HEK293 (cell line): ENCODE measurements around the gene ELMO1.

Source experiments
- CTCF ChIA-PET: fragments of 350-600 bp; formaldehyde crosslinking; extraction: SDS; loops from one replicate; lab custom pipeline; 2021; ENCODE audit warnings: antibody characterized with exemption; lab: Yijun Ruan, JAX
- POLR2A ChIA-PET: fragments of 300-600 bp; formaldehyde crosslinking; extraction: SDS; loops from one replicate; lab custom pipeline; 2020; ENCODE audit warnings: antibody characterized with exemption, inconsistent platforms; lab: Yijun Ruan, JAX
- H3K27ac ChIP-seq: fragments of 200-500 bp; sonication (Bioruptor generic); 2 replicates; pipeline ENCODE4 v1.5.1; 2014; ENCODE audit warnings: low read depth, low read length, control low read depth, inconsistent platforms; ENCODE audit errors: extremely low read depth
- H3K36me3 ChIP-seq, 2 experiments: fragments of 200-500 bp in 1 of 2; sonication (Bioruptor generic) in 1 of 2; 1 replicate in 1 of 2; 2 replicates in 1 of 2; pipeline ENCODE4 v1.5.1; 2014 to 2017; ENCODE audit warnings: inconsistent platforms in 2 of 2, low read length in 2 of 2; ENCODE audit not compliant: control insufficient read depth in 2 of 2, insufficient read depth in 1 of 2
- H3K4me1 ChIP-seq: fragments of 200-500 bp; sonication (Bioruptor generic); 2 replicates; pipeline ENCODE4 v1.5.1; 2014; ENCODE audit warnings: mild to moderate bottlenecking, low read length, inconsistent platforms; ENCODE audit not compliant: control insufficient read depth, insufficient read depth
- H3K4me3 ChIP-seq: 2 replicates; pipeline ENCODE4 v1.5.1; 2011; ENCODE audit warnings: low read depth, mild to moderate bottlenecking, control low read depth, low read length, moderate library complexity
- H3K9me3 ChIP-seq: fragments of 200-500 bp; sonication (Bioruptor generic); 2 replicates; pipeline ENCODE4 v1.5.1; 2014; ENCODE audit warnings: low read depth, low read length, inconsistent platforms; ENCODE audit not compliant: control insufficient read depth, insufficient read depth
- FEZF1 ChIP-seq: fragments of 450-650 bp; formaldehyde crosslinking; IDR thresholded peaks from 2 replicates; pipeline ENCODE4 v1.5.1; 2016; ENCODE audit warnings: missing biosample characterization, missing genetic modification characterization
- KLF7 ChIP-seq: fragments of 450-650 bp; formaldehyde crosslinking; IDR thresholded peaks from 2 replicates; pipeline ENCODE4 v1.5.1; 2016; ENCODE audit warnings: missing biosample characterization, missing genetic modification characterization, borderline replicate concordance
- PATZ1 ChIP-seq: fragments of 450-650 bp; formaldehyde crosslinking; IDR thresholded peaks from 2 replicates; pipeline ENCODE4 v1.5.1; 2016; ENCODE audit warnings: missing biosample characterization, missing genetic modification characterization
- SP7 ChIP-seq: fragments of 450-650 bp; formaldehyde crosslinking; IDR thresholded peaks from 2 replicates; pipeline ENCODE4 v1.5.1; 2016; ENCODE audit warnings: missing biosample characterization, missing genetic modification characterization
- ZFP3 ChIP-seq: fragments of 450-650 bp; formaldehyde crosslinking; IDR thresholded peaks from 2 replicates; pipeline ENCODE4 v1.5.1; 2016; ENCODE audit warnings: low read depth, missing biosample characterization, missing genetic modification characterization
- ZFP69B ChIP-seq: fragments of 450-650 bp; formaldehyde crosslinking; IDR thresholded peaks from 2 replicates; pipeline ENCODE4 v1.5.1; 2016; ENCODE audit warnings: missing biosample characterization, missing genetic modification characterization
- ZNF202 ChIP-seq: fragments of 450-650 bp; formaldehyde crosslinking; IDR thresholded peaks from 2 replicates; pipeline ENCODE4 v1.5.1; 2016; ENCODE audit warnings: missing biosample characterization, missing genetic modification characterization, borderline replicate concordance
- ZNF350 ChIP-seq: fragments of 450-650 bp; formaldehyde crosslinking; IDR thresholded peaks from 2 replicates; pipeline ENCODE4 v1.5.0; 2017; ENCODE audit warnings: missing biosample characterization, mild to moderate bottlenecking, missing genetic modification characterization
- ZNF423 ChIP-seq: fragments of 450-650 bp; formaldehyde crosslinking; IDR thresholded peaks from 2 replicates; pipeline ENCODE4 v1.5.1; 2016; ENCODE audit warnings: missing biosample characterization, missing genetic modification characterization
- ZNF426 ChIP-seq: fragments of 450-650 bp; formaldehyde crosslinking; IDR thresholded peaks from 2 replicates; pipeline ENCODE4 v1.5.1; 2017; ENCODE audit warnings: missing biosample characterization, missing genetic modification characterization, mild to moderate bottlenecking, inconsistent platforms, moderate library complexity
- ZNF449 ChIP-seq: fragments of 450-650 bp; formaldehyde crosslinking; IDR thresholded peaks from 2 replicates; pipeline ENCODE4 v1.5.1; 2017; ENCODE audit warnings: missing biosample characterization, mild to moderate bottlenecking, missing genetic modification characterization, moderate library complexity
- ZNF585B ChIP-seq: fragments of 450-650 bp; formaldehyde crosslinking; IDR thresholded peaks from 2 replicates; pipeline ENCODE4 v1.5.1; 2016; ENCODE audit warnings: missing biosample characterization, missing genetic modification characterization
- ZNF645 ChIP-seq: fragments of 450-650 bp; formaldehyde crosslinking; IDR thresholded peaks from 2 replicates; pipeline ENCODE4; 2016; ENCODE audit warnings: missing biosample characterization, missing genetic modification characterization
- ZNF654 ChIP-seq: fragments of 450-650 bp; formaldehyde crosslinking; IDR thresholded peaks from 2 replicates; pipeline ENCODE4 v1.5.1; 2016; ENCODE audit warnings: low read depth, missing biosample characterization, missing genetic modification characterization
- ZNF658 ChIP-seq: fragments of 450-650 bp; formaldehyde crosslinking; IDR thresholded peaks from 2 replicates; pipeline ENCODE4; 2016; ENCODE audit warnings: missing biosample characterization, missing genetic modification characterization
- ZNF692 ChIP-seq: fragments of 450-650 bp; formaldehyde crosslinking; IDR thresholded peaks from 2 replicates; pipeline ENCODE4 v1.5.1; 2016; ENCODE audit warnings: missing biosample characterization, missing genetic modification characterization
- ZNF843 ChIP-seq: fragments of 450-650 bp; formaldehyde crosslinking; IDR thresholded peaks from 2 replicates; pipeline ENCODE4 v1.5.1; 2016; ENCODE audit warnings: missing biosample characterization, missing genetic modification characterization
- ZSCAN30 ChIP-seq: fragments of 450-650 bp; IDR thresholded peaks from 2 replicates; pipeline ENCODE4 v1.5.1; 2018; ENCODE audit warnings: missing biosample characterization, mild to moderate bottlenecking, missing genetic modification characterization, moderate library complexity

The ELMO1 gene

GRCh38 chr7:37430171-37430570 lies 18.5 kb downstream of the ELMO1 start:
- Histone ChIP-seq H3K4me3 (no peak overlapping the region), H3K27ac (no peak overlapping the region), H3K9me3 (no peaks in the 10 kb centered on the region), H3K36me3 (no peaks in the 10 kb centered on the region), H3K4me1 (no peaks in the 10 kb centered on the region)
- ChIA-PET CTCF (interaction anchor here (0.9 kb wide), 1 partner anchor 146 kb away, joined by 3 read pairs; no protein-coding TSS in a partner anchor), POLR2A (no interaction called here)
- TF ChIP-seq ZNF202 (tag by site-specific recombination) (no peak), ZSCAN30 (tag by site-specific recombination) (no peak), ZNF350 (no peak), ZNF585B (tag by site-specific recombination) (no peak), ZNF423 (no peak), ZNF654 (tag by site-specific recombination) (no peak)

GRCh38 chr7:37429435-37429791 lies 19.3 kb downstream of the ELMO1 start:
- CTCF ChIA-PET: no interaction called here
- POLR2A ChIA-PET: no interaction called here
- no peak for TF ChIP-seq ZNF449 (tag by site-specific recombination)
- no peak for TF ChIP-seq SP7
- TF ChIP-seq ZNF585B (tag by site-specific recombination): no peak
- TF ChIP-seq KLF7 (tag by site-specific recombination): no peak
- TF ChIP-seq ZNF654 (tag by site-specific recombination): no peak
- no peak for TF ChIP-seq ZNF843 (tag by site-specific recombination)
- TF ChIP-seq ZNF692 (tag by site-specific recombination): no peak
- no peak for TF ChIP-seq FEZF1 (tag by site-specific recombination)
- Histone ChIP-seq H3K27ac (no peak overlapping the region), H3K4me1 (no peaks in the 10 kb centered on the region), H3K9me3 (no peaks in the 10 kb centered on the region), H3K36me3 (no peaks in the 10 kb centered on the region), H3K4me3 (no peak overlapping the region)

- no peaks in the 10 kb centered on the region for H3K9me3 ChIP-seq
- ChIA-PET POLR2A (no interaction called here), CTCF (no interaction called here)
- H3K4me3 ChIP-seq: no peak overlapping the region
- TF ChIP-seq ZFP69B (no peak), ZFP3 (tag by site-specific recombination) (no peak), ZNF658 (tag by site-specific recombination) (no peak), ZNF645 (tag by site-specific recombination) (no peak), PATZ1 (tag by site-specific recombination) (no peak), ZNF426 (tag by site-specific recombination) (no peak)
- H3K4me1 ChIP-seq: no peaks in the 10 kb centered on the region
- H3K36me3 ChIP-seq: no peaks in the 10 kb centered on the region
- no peak overlapping the region for H3K27ac ChIP-seq
Observed at GRCh38 chr7:37428681-37429434, 19.8 kb downstream of the ELMO1 start.
